ENCODE data around the gene RPL3.

Gene RPL3

GRCh38 chr22:39275814-39276439 lies 43.5 kb downstream of the RPL3 start:
- DNase-seq (ENCODE audit: low read depth, low spot score), result no peak
- TF ChIP-seq CTCF (IDR thresholded peaks at IDR 0.05; ENCODE audit: insufficient read depth, low read length, missing control alignments), result no peak
- ChIA-PET POLR2A (no interaction called here), CTCF (no interaction called here)
- no peak overlapping the region for H3K4me3 ChIP-seq (ENCODE audit: low read depth, low read length)

- DNase-seq (ENCODE audit: low read depth, low spot score), result no peak
- CTCF ChIA-PET, result no interaction called here
- POLR2A ChIA-PET, result no interaction called here
- TF ChIP-seq CTCF (IDR thresholded peaks at IDR 0.05; ENCODE audit: insufficient read depth, low read length, missing control alignments), result no peak
- no peak overlapping the region for H3K4me3 ChIP-seq (ENCODE audit: low read depth, low read length)
Measured at GRCh38 chr22:39273950-39274887, 45.2 kb downstream of the RPL3 start.

GRCh38 chr22:39270792-39271191 lies 48.6 kb downstream of the RPL3 start:
- no peak overlapping the region for H3K4me3 ChIP-seq (ENCODE audit: low read depth, low read length)
- ChIA-PET POLR2A (no interaction called here), CTCF (no interaction called here)
- TF ChIP-seq CTCF (IDR thresholded peaks at IDR 0.05; ENCODE audit: insufficient read depth, low read length, missing control alignments), result no peak
- DNase-seq (ENCODE audit: low read depth, low spot score), result no peak

- POLR2A ChIA-PET, result no interaction called here
- no peak for DNase-seq (ENCODE audit: low read depth, low spot score)
- CTCF ChIA-PET, result interaction anchor here (1.3 kb wide), 1 partner anchor 9 kb away, joined by 4 read pairs; no protein-coding TSS in a partner anchor
- no peak for TF ChIP-seq CTCF (IDR thresholded peaks at IDR 0.05; ENCODE audit: insufficient read depth, low read length, missing control alignments)
- no peak overlapping the region for H3K4me3 ChIP-seq (ENCODE audit: low read depth, low read length)
Measured at GRCh38 chr22:39270280-39270679, 49.1 kb downstream of the RPL3 start.

GRCh38 chr22:39269095-39269790 lies 50.2 kb downstream of the RPL3 start:
- ChIA-PET POLR2A (no interaction called here), CTCF (interaction anchor here (1.3 kb wide), 1 partner anchor 10 kb away, joined by 4 read pairs; no protein-coding TSS in a partner anchor)
- DNase-seq (ENCODE audit: low read depth, low spot score), result no peak

More at GRCh38 chr22:39269095-39269790, 50.2 kb downstream of the RPL3 start:
- TF ChIP-seq CTCF (IDR thresholded peaks at IDR 0.05; ENCODE audit: insufficient read depth, low read length, missing control alignments), result no peak
- H3K4me3 ChIP-seq (ENCODE audit: low read depth, low read length), result no peak overlapping the region
